ENCODE results near the gene FTL. TPM values are rescaled to one million over a fixed set of nuclear protein-coding genes. Genes with fewer than 3 reads are reported as not detected.
A peak's percentile ranks its signal among the peaks of the same experiment; 100 is the strongest.

FTL gene
- total RNA-seq, 4 donors from 2014 or later, result 5,249 to 9,852 (median 6,180) TPM

DNA sequence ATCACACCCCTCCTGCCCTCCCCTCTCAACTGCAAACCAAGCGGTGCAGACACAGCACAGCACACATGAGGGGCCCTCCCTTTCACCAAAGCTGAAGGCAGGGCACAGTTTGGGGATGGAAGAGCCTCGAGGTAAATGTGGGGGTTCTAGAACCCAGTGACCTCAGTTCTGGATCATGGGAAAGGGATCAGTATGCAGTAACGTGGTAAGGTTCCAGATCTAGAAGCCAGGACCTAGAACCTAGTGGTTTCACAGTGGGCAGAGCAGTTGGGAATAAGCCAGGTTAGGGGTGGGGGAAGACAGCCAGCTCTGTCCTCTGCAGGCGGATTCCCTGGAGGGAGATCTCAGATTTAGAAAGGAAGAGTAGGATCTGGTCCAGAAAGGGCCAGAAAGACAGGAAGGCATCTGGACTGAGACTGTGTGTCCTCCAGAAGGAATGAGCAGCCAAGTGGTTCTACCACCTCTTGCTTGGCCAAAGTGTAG, 3.1 kb downstream of the FTL start:
- no peak for DNase-seq
- TF ChIP-seq, protein P1, sequence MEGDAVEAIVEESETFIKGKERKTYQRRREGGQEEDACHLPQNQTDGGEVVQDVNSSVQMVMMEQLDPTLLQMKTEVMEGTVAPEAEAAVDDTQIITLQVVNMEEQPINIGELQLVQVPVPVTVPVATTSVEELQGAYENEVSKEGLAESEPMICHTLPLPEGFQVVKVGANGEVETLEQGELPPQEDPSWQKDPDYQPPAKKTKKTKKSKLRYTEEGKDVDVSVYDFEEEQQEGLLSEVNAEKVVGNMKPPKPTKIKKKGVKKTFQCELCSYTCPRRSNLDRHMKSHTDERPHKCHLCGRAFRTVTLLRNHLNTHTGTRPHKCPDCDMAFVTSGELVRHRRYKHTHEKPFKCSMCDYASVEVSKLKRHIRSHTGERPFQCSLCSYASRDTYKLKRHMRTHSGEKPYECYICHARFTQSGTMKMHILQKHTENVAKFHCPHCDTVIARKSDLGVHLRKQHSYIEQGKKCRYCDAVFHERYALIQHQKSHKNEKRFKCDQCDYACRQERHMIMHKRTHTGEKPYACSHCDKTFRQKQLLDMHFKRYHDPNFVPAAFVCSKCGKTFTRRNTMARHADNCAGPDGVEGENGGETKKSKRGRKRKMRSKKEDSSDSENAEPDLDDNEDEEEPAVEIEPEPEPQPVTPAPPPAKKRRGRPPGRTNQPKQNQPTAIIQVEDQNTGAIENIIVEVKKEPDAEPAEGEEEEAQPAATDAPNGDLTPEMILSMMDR (IDR thresholded peaks at IDR 0.05), result no peak
- peak in 1 of 2 donors; percentile 28 for TF ChIP-seq POLR2A (IDR thresholded peaks at IDR 0.05)
- H3K4me1 ChIP-seq, result peaks cover 0 to 33% (median 27%) of the 10 kb centered on the region in 4 donors
- no peaks in the 10 kb centered on the region for H3K9me3 ChIP-seq
- H3K36me3 ChIP-seq, result peaks cover 0 to 62% (median 0%) of the 10 kb centered on the region in 3 donors
- no peaks in the 10 kb centered on the region for H3K27me3 ChIP-seq
- H3K4me3 ChIP-seq, result no peak overlapping the region
- peak overlapping the region in 2 of 4 donors; percentile 46 to 96 for H3K27ac ChIP-seq

DNA sequence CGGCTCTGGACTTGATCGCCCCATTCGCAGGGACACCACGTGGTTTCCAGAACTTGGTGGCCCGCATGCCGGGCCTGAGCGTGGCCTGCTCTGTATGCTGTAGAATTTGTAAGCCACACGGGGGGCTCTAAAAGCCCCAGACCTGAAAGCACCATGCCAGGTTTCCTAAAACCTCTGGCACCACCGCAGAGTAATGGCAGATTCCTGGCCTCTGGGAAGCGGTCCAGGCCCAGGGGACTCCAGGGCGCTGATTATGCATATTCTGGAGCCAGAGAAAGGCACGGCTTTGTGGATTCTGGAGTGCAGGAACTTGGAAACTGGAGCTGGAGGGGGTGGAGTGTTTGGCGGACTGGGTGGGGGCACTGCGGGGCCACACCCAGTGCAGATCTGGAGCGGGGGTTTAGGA, 3.7 kb downstream of the FTL start:
- H3K27ac ChIP-seq, result peak overlapping the region in 1 of 4 donors; percentile 96
- peaks cover 0 to 68% (median 0%) of the 10 kb centered on the region in 3 donors for H3K36me3 ChIP-seq
- H3K4me1 ChIP-seq, result peaks cover 0 to 27% (median 21%) of the 10 kb centered on the region in 4 donors
- H3K27me3 ChIP-seq, result no peaks in the 10 kb centered on the region
- H3K4me3 ChIP-seq, result no peak overlapping the region
- no peak for DNase-seq
- TF ChIP-seq, protein P1 (IDR thresholded peaks at IDR 0.05), result no peak
- no peak for TF ChIP-seq POLR2A (IDR thresholded peaks at IDR 0.05)
- no peaks in the 10 kb centered on the region for H3K9me3 ChIP-seq

DNA sequence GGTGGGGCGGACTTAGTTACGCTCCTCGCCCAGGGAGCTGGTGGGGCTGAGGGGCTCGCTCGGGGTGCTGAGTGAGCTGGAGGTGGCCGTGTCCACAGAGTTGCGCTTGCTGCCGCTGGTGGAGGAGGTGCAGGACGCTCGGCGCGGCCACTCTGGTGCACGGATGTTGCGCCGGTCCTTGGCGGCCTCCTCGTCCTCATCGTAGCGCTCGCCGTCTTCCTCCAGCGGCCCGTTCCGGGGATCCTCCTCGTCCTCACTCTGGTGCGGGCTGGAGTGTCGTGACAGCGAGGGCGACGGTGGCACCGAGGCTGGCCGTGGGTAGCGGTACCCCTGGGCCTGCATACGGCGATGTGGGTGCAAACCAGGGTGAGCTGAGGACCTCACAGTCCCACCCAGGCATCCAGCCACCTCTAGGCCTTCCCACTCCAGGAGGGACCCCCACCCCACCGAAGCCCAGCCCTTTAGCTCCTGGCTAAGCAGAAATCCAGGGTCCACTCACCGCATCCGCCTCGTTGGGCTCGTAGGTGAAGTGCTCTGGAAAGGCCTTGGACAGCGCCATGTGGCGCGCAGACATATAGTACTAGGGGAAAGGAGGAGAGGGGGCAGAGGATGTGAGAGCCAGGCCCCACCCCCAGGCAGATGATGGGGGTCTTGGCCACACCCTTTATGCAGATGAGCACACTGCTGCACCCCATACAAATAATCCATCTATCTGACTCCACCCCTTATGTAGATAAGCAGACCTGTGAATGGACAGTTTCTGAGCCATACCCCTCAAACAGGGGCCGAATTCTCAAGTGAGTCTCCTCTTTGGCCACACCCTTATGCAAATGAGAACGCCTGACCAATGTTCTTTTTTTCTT, 4.4 kb downstream of the FTL start:
- TF ChIP-seq, protein P1 (IDR thresholded peaks at IDR 0.05), result no peak
- TF ChIP-seq POLR2A (IDR thresholded peaks at IDR 0.05), result no peak
- no peak overlapping the region for H3K27ac ChIP-seq
- no peaks in the 10 kb centered on the region for H3K27me3 ChIP-seq
- DNase-seq, result no peak
- no peak overlapping the region for H3K4me3 ChIP-seq
- H3K36me3 ChIP-seq, result peaks cover 0 to 75% (median 0%) of the 10 kb centered on the region in 3 donors
- H3K4me1 ChIP-seq, result peaks cover 0 to 20% (median 16%) of the 10 kb centered on the region in 4 donors
- no peaks in the 10 kb centered on the region for H3K9me3 ChIP-seq

DNA sequence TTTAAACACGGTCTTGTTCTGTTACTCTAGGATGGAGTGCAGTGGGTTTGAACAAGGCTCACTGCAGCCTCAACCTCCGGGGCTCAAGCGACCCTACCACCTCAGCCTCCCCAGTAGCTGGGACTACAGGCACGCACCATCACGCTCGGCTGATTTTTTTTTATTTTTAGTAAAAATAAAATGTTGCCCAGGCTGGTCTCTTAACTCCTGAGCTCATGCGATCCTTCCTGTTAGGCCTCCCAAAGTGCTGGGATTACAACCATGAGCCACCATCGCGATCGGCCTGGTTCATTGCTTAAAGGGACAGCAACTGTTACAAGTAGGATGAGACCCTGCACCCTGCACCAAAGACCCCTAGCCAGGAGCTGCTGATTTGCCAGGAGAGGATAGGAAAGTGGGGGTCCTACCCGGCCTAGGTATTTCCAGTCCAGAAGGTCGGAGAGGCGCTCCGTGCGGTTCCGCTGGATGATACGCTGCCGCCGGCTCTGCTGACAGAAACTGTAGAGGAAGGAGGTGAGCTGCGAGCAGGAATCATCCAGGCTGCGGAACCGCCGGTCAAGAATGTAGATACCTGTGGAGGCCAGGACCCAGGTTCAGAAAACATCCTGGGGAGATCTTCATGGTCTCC, 5.1 kb downstream of the FTL start:
- TF ChIP-seq, protein P1 (IDR thresholded peaks at IDR 0.05), result no peak
- no peak for TF ChIP-seq POLR2A (IDR thresholded peaks at IDR 0.05)
- peaks cover 0 to 78% (median 0%) of the 10 kb centered on the region in 3 donors for H3K36me3 ChIP-seq
- no peak overlapping the region for H3K4me3 ChIP-seq
- H3K4me1 ChIP-seq, result peaks cover 0 to 18% (median 16%) of the 10 kb centered on the region in 4 donors
- H3K27ac ChIP-seq, result no peak overlapping the region
- no peaks in the 10 kb centered on the region for H3K9me3 ChIP-seq
- DNase-seq, result no peak
- H3K27me3 ChIP-seq, result no peaks in the 10 kb centered on the region

DNA sequence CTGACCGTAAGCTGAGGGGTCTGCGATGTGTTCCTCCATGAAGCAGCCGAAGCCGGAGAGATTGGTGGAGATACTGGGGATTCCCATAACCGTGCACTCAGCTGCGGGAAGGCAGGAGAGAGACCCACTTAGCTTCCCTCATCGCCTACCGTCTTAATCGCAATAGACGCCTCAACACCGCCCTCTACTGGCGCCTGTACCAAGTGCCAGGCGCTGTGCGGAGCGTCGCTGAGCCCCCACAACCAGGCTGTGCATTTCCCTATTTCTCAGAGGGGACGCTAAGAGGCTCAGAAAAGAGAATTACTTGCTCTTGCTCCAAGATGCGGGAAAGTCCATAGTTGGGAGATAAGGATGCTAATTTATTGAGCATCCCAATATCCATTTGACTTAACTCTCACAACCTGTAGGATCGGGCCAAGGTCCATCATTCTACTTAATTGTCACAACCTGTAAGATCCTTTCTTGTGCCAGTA, 5.8 kb downstream of the FTL start:
- no peaks in the 10 kb centered on the region for H3K9me3 ChIP-seq
- no peak overlapping the region for H3K27ac ChIP-seq
- peak; percentile 83 to 94 (median 86) for DNase-seq
- no peak for TF ChIP-seq POLR2A (IDR thresholded peaks at IDR 0.05)
- TF ChIP-seq, protein P1 (IDR thresholded peaks at IDR 0.05), result peak; percentile 78 to 93 (median 87)
- H3K4me1 ChIP-seq, result peaks cover 0 to 18% (median 16%) of the 10 kb centered on the region in 4 donors
- peaks cover 0 to 77% (median 0%) of the 10 kb centered on the region in 3 donors for H3K36me3 ChIP-seq
- no peaks in the 10 kb centered on the region for H3K27me3 ChIP-seq
- no peak overlapping the region for H3K4me3 ChIP-seq
